ENCODE data around the gene GYPA.
A peak's percentile ranks its signal among the peaks of the same experiment; 100 is the strongest.

GYPA gene

DNA sequence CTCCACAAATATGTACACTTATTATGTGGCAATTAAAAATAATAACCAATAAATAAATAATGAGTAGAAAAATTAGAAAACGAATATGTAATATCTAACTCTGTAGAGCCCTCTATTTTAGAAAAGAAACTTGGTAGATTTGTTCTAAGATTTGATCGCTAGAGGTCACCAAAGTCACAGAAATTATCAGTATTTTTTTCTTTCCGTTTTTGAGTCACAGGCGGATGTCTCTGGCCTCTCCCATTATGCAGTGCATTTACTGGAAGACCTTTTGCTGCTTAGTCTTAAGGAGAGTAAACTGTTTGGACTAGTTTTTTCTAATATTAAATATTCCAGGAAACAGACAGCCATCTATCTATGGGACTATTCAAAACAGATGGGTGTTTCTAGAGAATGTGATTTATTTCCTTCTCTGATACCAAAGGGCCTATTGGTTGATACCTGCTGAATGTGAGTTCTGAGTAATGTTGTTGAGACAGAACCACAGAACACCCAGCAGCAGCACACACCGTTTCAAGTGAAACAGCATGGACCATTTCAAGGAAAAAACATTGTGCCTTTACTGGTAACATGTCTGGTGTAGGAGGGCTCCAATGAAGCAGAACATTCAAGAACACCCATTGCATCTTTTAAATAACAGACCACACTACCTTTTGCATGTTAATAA lies 34.0 kb upstream of the GYPA start:
- no peaks in the 10 kb centered on the region for H3K4me1 ChIP-seq (ENCODE audit: low read depth, poor library complexity, severe bottlenecking)
- H3K4me3 ChIP-seq (IDR thresholded peaks at IDR 0.05; ENCODE audit: insufficient read depth, low read depth, low read length), result no peak overlapping the region
- no peak overlapping the region for H2AFZ ChIP-seq (ENCODE audit: low read depth)

DNA sequence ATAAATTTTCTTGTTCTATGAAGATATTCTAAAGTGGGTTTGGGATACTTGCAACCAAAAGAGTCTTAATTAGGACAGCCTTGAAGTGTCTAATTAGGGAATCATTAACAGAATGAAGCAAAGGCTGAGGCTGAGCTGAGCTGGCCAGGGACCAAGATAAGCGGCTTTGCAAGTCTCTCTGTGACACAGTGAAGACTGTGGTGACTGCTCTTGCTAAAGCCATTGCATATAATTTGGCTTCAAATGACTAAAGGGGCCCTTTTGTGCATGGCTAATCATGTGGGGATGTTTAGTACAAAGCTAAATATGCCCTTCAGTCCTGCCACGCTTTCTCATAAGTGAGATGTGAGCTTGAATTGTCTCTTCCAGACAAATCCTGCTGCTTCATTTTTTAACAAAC lies 31.2 kb upstream of the GYPA start:
- no peak overlapping the region for H3K4me2 ChIP-seq
- TF ChIP-seq, protein P1, sequence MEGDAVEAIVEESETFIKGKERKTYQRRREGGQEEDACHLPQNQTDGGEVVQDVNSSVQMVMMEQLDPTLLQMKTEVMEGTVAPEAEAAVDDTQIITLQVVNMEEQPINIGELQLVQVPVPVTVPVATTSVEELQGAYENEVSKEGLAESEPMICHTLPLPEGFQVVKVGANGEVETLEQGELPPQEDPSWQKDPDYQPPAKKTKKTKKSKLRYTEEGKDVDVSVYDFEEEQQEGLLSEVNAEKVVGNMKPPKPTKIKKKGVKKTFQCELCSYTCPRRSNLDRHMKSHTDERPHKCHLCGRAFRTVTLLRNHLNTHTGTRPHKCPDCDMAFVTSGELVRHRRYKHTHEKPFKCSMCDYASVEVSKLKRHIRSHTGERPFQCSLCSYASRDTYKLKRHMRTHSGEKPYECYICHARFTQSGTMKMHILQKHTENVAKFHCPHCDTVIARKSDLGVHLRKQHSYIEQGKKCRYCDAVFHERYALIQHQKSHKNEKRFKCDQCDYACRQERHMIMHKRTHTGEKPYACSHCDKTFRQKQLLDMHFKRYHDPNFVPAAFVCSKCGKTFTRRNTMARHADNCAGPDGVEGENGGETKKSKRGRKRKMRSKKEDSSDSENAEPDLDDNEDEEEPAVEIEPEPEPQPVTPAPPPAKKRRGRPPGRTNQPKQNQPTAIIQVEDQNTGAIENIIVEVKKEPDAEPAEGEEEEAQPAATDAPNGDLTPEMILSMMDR (conservative IDR thresholded peaks at IDR 0.05; ENCODE audit: low read depth, low read length), result no peak
- no peak overlapping the region for H3K4me3 ChIP-seq (IDR thresholded peaks at IDR 0.05; ENCODE audit: insufficient read depth, low read depth, low read length)

More for the DNA sequence above, 34.0 kb upstream of the GYPA start:
- Histone ChIP-seq H3K36me3 (ENCODE audit: insufficient read depth) (no peaks in the 10 kb centered on the region), H3K27ac (no peak overlapping the region), H4K20me1 (ENCODE audit: insufficient read depth) (no peaks in the 10 kb centered on the region), H3K79me2 (ENCODE audit: insufficient read depth, low read depth) (no peaks in the 10 kb centered on the region), H3K4me2 (no peak overlapping the region), H3K27me3 (ENCODE audit: insufficient read depth, low read depth) (no peaks in the 10 kb centered on the region), H3K9ac (no peak overlapping the region)
- TF ChIP-seq, protein P1 (conservative IDR thresholded peaks at IDR 0.05; ENCODE audit: low read depth, low read length), result peak; percentile 76

DNA sequence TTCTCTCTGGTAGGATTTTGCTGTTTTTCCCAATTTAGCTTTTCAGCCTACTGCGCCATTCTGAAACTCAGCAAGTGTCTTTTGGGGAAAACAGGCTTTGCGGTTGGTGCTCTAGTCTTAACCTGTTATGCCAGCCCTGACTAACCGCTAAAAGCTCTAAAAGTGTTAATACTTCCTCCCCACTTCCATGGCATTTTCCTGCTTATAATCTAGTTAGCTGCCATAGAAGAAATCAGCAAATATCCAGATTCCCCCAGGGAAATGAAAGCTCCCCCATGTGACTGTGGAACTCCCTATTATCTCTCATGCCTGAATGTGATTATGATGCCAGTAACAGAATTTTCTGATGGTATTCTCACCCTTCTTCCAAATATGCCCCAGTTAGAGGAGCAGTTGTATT lies 28.7 kb upstream of the GYPA start:
- H4K20me1 ChIP-seq (ENCODE audit: insufficient read depth), result no peaks in the 10 kb centered on the region
- no peaks in the 10 kb centered on the region; the same call in 1 of the 2 replicates for H3K36me3 ChIP-seq (ENCODE audit: insufficient read depth)
- TF ChIP-seq, protein P1 (conservative IDR thresholded peaks at IDR 0.05; ENCODE audit: low read depth, low read length), result no peak
- no peak overlapping the region for H3K9ac ChIP-seq
- no peaks in the 10 kb centered on the region for H3K4me1 ChIP-seq (ENCODE audit: low read depth, poor library complexity, severe bottlenecking)
- no peaks in the 10 kb centered on the region for H3K79me2 ChIP-seq (ENCODE audit: insufficient read depth, low read depth)
- no peak overlapping the region for H3K27ac ChIP-seq
- no peak overlapping the region for H2AFZ ChIP-seq (ENCODE audit: low read depth)
- no peak overlapping the region for H3K4me3 ChIP-seq (IDR thresholded peaks at IDR 0.05; ENCODE audit: insufficient read depth, low read depth, low read length)
- no peak overlapping the region for H3K4me2 ChIP-seq
- H3K27me3 ChIP-seq (ENCODE audit: insufficient read depth, low read depth), result no peaks in the 10 kb centered on the region

More for the DNA sequence above, 31.2 kb upstream of the GYPA start:
- H3K27ac ChIP-seq, result no peak overlapping the region
- H3K79me2 ChIP-seq (ENCODE audit: insufficient read depth, low read depth), result no peaks in the 10 kb centered on the region
- H4K20me1 ChIP-seq (ENCODE audit: insufficient read depth), result no peaks in the 10 kb centered on the region
- H3K9ac ChIP-seq, result no peak overlapping the region
- H3K36me3 ChIP-seq (ENCODE audit: insufficient read depth), result no peaks in the 10 kb centered on the region
- no peaks in the 10 kb centered on the region for H3K4me1 ChIP-seq (ENCODE audit: low read depth, poor library complexity, severe bottlenecking)
- H3K27me3 ChIP-seq (ENCODE audit: insufficient read depth, low read depth), result no peaks in the 10 kb centered on the region
- H2AFZ ChIP-seq (ENCODE audit: low read depth), result no peak overlapping the region

- Histone ChIP-seq H3K27me3 (ENCODE audit: insufficient read depth, low read depth) (no peaks in the 10 kb centered on the region), H3K4me3 (IDR thresholded peaks at IDR 0.05; ENCODE audit: insufficient read depth, low read depth, low read length) (no peak overlapping the region), H2AFZ (ENCODE audit: low read depth) (no peak overlapping the region), H3K9ac (no peak overlapping the region), H4K20me1 (ENCODE audit: insufficient read depth) (no peaks in the 10 kb centered on the region), H3K27ac (no peak overlapping the region), H3K4me1 (ENCODE audit: low read depth, poor library complexity, severe bottlenecking) (no peaks in the 10 kb centered on the region), H3K36me3 (ENCODE audit: insufficient read depth) (no peaks in the 10 kb centered on the region), H3K4me2 (no peak overlapping the region), H3K79me2 (ENCODE audit: insufficient read depth, low read depth) (no peaks in the 10 kb centered on the region)
- TF ChIP-seq, protein P1 (conservative IDR thresholded peaks at IDR 0.05; ENCODE audit: low read depth, low read length), result no peak
Observed at GRCh38 chr4:144154044-144154443, 13.5 kb upstream of the GYPA start.

Measured in KMS-11 (cell line).